Smooth muscle cell (in vitro differentiated cells): ENCODE results near the gene BTBD7. TPM values are rescaled to one million over a fixed set of nuclear protein-coding genes. Genes with fewer than 3 reads are reported as not detected.

ENCODE experiments used
- DNase-seq: peaks from one replicate; lab custom pipeline; 2025; ENCODE audit not compliant: unreplicated experiment; lab: John Stamatoyannopoulos, UW
- H2AFZ ChIP-seq: fragments of 200-600 bp; sonication (generic); 2 replicates; pipeline ENCODE4 v1.6.0; 2016; ENCODE audit warnings: antibody characterized with exemption, low read depth, mild to moderate bottlenecking
- H3F3A ChIP-seq: fragments of 200-600 bp; sonication (generic); 2 replicates; pipeline ENCODE4 v1.6.0; 2017; ENCODE audit warnings: antibody characterized with exemption, low read depth
- H3K27ac ChIP-seq: fragments of 200-600 bp; sonication (generic); 2 replicates; pipeline ENCODE4 v1.5.1; 2016; ENCODE audit warnings: low read depth, mild to moderate bottlenecking
- H3K27me3 ChIP-seq: fragments of 200-600 bp; sonication (generic); 2 replicates; pipeline ENCODE4 v1.6.1; 2016; ENCODE audit warnings: low read depth, mild to moderate bottlenecking
- H3K36me3 ChIP-seq: fragments of 200-600 bp; sonication (generic); 2 replicates; pipeline ENCODE4 v1.5.1; 2016; ENCODE audit warnings: low read depth
- H3K4me1 ChIP-seq: fragments of 200-600 bp; sonication (generic); 2 replicates; pipeline ENCODE4 v1.5.1; 2016; ENCODE audit warnings: low read depth
- H3K4me2 ChIP-seq: fragments of 200-600 bp; sonication (generic); 2 replicates; pipeline ENCODE4 v1.6.0; 2016; ENCODE audit warnings: mild to moderate bottlenecking
- H3K4me3 ChIP-seq: fragments of 200-600 bp; sonication (generic); 2 replicates; pipeline ENCODE4 v1.5.1; 2016; ENCODE audit warnings: mild to moderate bottlenecking
- H3K79me2 ChIP-seq: fragments of 200-600 bp; sonication (generic); 2 replicates; pipeline ENCODE4 v1.6.0; 2016; ENCODE audit warnings: low read depth, mild to moderate bottlenecking
- H3K9ac ChIP-seq: fragments of 200-600 bp; sonication (generic); 2 replicates; pipeline ENCODE4 v1.6.0; 2016; ENCODE audit warnings: low read depth
- H3K9me3 ChIP-seq: fragments of 200-600 bp; sonication (generic); replicated peaks from 2 replicates; pipeline ENCODE4 v1.5.1; 2016; ENCODE audit warnings: low read depth
- H4K20me1 ChIP-seq: fragments of 200-600 bp; sonication (generic); 2 replicates; pipeline ENCODE4 v1.6.0; 2016; ENCODE audit warnings: low read depth
- CTCF ChIP-seq: fragments of 200-600 bp; sonication (generic); IDR thresholded peaks from 2 replicates; pipeline ENCODE4 v1.5.1; 2017; ENCODE audit warnings: borderline replicate concordance, mild to moderate bottlenecking, antibody characterized with exemption; ENCODE audit not compliant: insufficient read depth, poor library complexity, severe bottlenecking
- WGBS: methylation state at CpG from one replicate; pipeline ENCODE4 v1.1.7; 2016; ENCODE audit warnings: low lambda C conversion rate; 5-methylcytosine and 5-hydroxymethylcytosine counted together
- polyA plus RNA-seq: library from polyadenylated mRNA; unstranded; fragments of >200 nt; fragmentation: Nextera tagmentation; extraction: Ambion mirVana; gene quantifications from 2 replicates; pipeline ENCODE4 v1.2.1, GENCODE V29; 2016
- total RNA-seq: library from RNA; depleted of rRNA; stranded (reverse); fragments of >200 nt; gene quantifications from 2 replicates; pipeline ENCODE4 v1.2.3, GENCODE V29; 2014

BTBD7 gene
- total and polyA plus RNA-seq, 2 experiments from 2014 or later, result 14.1 to 34.7 TPM

- no peak overlapping the region for H3K4me2 ChIP-seq
- no peak for TF ChIP-seq CTCF
- no peaks in the 10 kb centered on the region for H3F3A ChIP-seq
- no peak overlapping the region for H3K9ac ChIP-seq
- no peak overlapping the region for H2AFZ ChIP-seq
- WGBS, result over 99% methylated on average over 5 of the region's 5 CpGs
- no peaks in the 10 kb centered on the region for H3K27me3 ChIP-seq
- H4K20me1 ChIP-seq, result no peaks in the 10 kb centered on the region
- no peaks in the 10 kb centered on the region for H3K36me3 ChIP-seq
- no peaks in the 10 kb centered on the region for H3K9me3 ChIP-seq
- H3K79me2 ChIP-seq, result peaks cover 15% of the 10 kb centered on the region
- no peak overlapping the region for H3K27ac ChIP-seq
- no peak for DNase-seq
- H3K4me3 ChIP-seq, result no peak overlapping the region
- H3K4me1 ChIP-seq, result no peaks in the 10 kb centered on the region
Measured at GRCh38 chr14:93200553-93200952, 132.3 kb downstream of the BTBD7 start.

- Histone ChIP-seq H3K9ac (no peak overlapping the region), H3K27ac (no peak overlapping the region), H3K9me3 (no peaks in the 10 kb centered on the region), H3K79me2 (peaks cover 11% of the 10 kb centered on the region), H3K4me3 (no peak overlapping the region), H4K20me1 (no peaks in the 10 kb centered on the region), H3K36me3 (no peaks in the 10 kb centered on the region), H3K4me1 (no peaks in the 10 kb centered on the region), H3F3A (no peaks in the 10 kb centered on the region), H3K27me3 (no peaks in the 10 kb centered on the region), H3K4me2 (no peak overlapping the region), H2AFZ (no peak overlapping the region)
- DNase-seq, result no peak
- TF ChIP-seq CTCF, result no peak
- WGBS, result 95% methylated on average over 4 of the region's 4 CpGs
Measured at GRCh38 chr14:93199031-93199430, 133.8 kb downstream of the BTBD7 start.

GRCh38 chr14:93195316-93195999 is 137.4 kb downstream of the BTBD7 start:
- Histone ChIP-seq H3K27me3 (no peaks in the 10 kb centered on the region), H3K9me3 (no peaks in the 10 kb centered on the region), H3K79me2 (peaks cover 3% of the 10 kb centered on the region), H4K20me1 (no peaks in the 10 kb centered on the region), H3K4me1 (no peaks in the 10 kb centered on the region), H3K4me3 (no peak overlapping the region), H3K27ac (no peak overlapping the region), H3K36me3 (no peaks in the 10 kb centered on the region), H3F3A (no peaks in the 10 kb centered on the region), H3K9ac (no peak overlapping the region), H2AFZ (no peak overlapping the region), H3K4me2 (no peak overlapping the region)
- TF ChIP-seq CTCF, result no peak
- WGBS, result 90% methylated on average over 1 of the region's 1 CpG
- no peak for DNase-seq

Other genes with a start within 250 kb of the BTBD7 start
- gene ITPK1, start 217.1 kb downstream of the BTBD7 start, total RNA-seq, result 9.2 and 17.6 TPM in 2 replicates
- gene ITPK1, start 217.1 kb downstream of the BTBD7 start, polyA plus RNA-seq, result 13.3 and 14.2 TPM in 2 replicates
- gene MOAP1, start 148.1 kb downstream of the BTBD7 start, total RNA-seq, result 6.9 and 9.9 TPM in 2 replicates
- gene MOAP1, start 148.1 kb downstream of the BTBD7 start, polyA plus RNA-seq, result 7.7 and 8.2 TPM in 2 replicates
- gene LYSET, start 147.7 kb downstream of the BTBD7 start, total RNA-seq, result 5.2 and 7.9 TPM in 2 replicates
- gene LYSET, start 147.7 kb downstream of the BTBD7 start, polyA plus RNA-seq, result 9.2 and 17.9 TPM in 2 replicates
- 9.6 and 10.9 TPM in 2 replicates for gene GON7, start 126.0 kb downstream of the BTBD7 start, total RNA-seq
- 8.5 and 8.6 TPM in 2 replicates for gene GON7, start 126.0 kb downstream of the BTBD7 start, polyA plus RNA-seq
- gene UBR7, start 125.8 kb downstream of the BTBD7 start, total RNA-seq, result 12.8 and 22.7 TPM in 2 replicates
- 8.0 and 12.0 TPM in 2 replicates for gene UBR7, start 125.8 kb downstream of the BTBD7 start, polyA plus RNA-seq
- gene COX8C, start 14.1 kb upstream of the BTBD7 start, total RNA-seq, result not detected in 2 replicates
- 1.1 TPM in 1 of 2 replicates, not detected in the other for gene COX8C, start 14.1 kb upstream of the BTBD7 start, polyA plus RNA-seq
- 0.31 and 0.36 TPM in 2 replicates for gene UNC79, start 97.9 kb upstream of the BTBD7 start, total RNA-seq
- gene UNC79, start 97.9 kb upstream of the BTBD7 start, polyA plus RNA-seq, result 0.06 TPM in 2 replicates